Measurements from ENCODE around the gene ISLR. TPM values are rescaled to one million over a fixed set of nuclear protein-coding genes. Genes with fewer than 3 reads are reported as not detected.

The ISLR gene
- total RNA-seq, 1 experiment from 2014 or later, result 0.11 TPM

GRCh38 chr15:74196175-74196574 lies 22.7 kb downstream of the ISLR start:
- H2BK15ac ChIP-seq (ENCODE audit: low read depth, low read length), result no peak overlapping the region
- H3K79me2 ChIP-seq (ENCODE audit: insufficient read depth, low read length), result no peaks in the 10 kb centered on the region
- no peak overlapping the region for H2BK120ac ChIP-seq (ENCODE audit: low read depth, low read length, poor library complexity, severe bottlenecking)
- no peak overlapping the region for H3K27ac ChIP-seq (ENCODE audit: insufficient read length, low read depth, low read length)
- no peak overlapping the region for H3K23ac ChIP-seq (ENCODE audit: insufficient read length, low read depth, low read length)
- no peak overlapping the region for H3K14ac ChIP-seq (ENCODE audit: insufficient read depth, low read length)
- no peak overlapping the region for H2BK20ac ChIP-seq (ENCODE audit: low read depth, low read length, poor library complexity, severe bottlenecking)
- H3K4me3 Mint-ChIP-seq, result no peak overlapping the region
- no peak overlapping the region for H3K27ac Mint-ChIP-seq
- no peaks in the 10 kb centered on the region for H4K20me1 ChIP-seq (ENCODE audit: control insufficient read depth, insufficient read depth, insufficient read length)
- H4K5ac ChIP-seq (ENCODE audit: insufficient read length, low read depth, low read length), result no peak overlapping the region
- no CpG with 5 or more reads among the region's 7 CpGs for WGBS (ENCODE audit: extremely low coverage, insufficient read length, low lambda C conversion rate)
- H3K4me2 ChIP-seq (ENCODE audit: insufficient read depth, insufficient read length, low read length), result no peak overlapping the region
- H3K4me1 ChIP-seq (ENCODE audit: insufficient read depth, low read length), result peaks cover 7% of the 10 kb centered on the region; the same call in 1 of the 2 replicates
- H2BK12ac ChIP-seq (ENCODE audit: insufficient read length, low read depth, low read length), result no peak overlapping the region
- no peak overlapping the region for H3K18ac ChIP-seq (ENCODE audit: insufficient read length, low read depth, low read length)
- no peaks in the 10 kb centered on the region for H3K79me1 ChIP-seq (ENCODE audit: insufficient read depth, low read depth, low read length, poor library complexity, severe bottlenecking)
- H4K8ac ChIP-seq (replicated peaks; ENCODE audit: insufficient read length, low read depth, low read length), result no peak overlapping the region
- H4K91ac ChIP-seq (ENCODE audit: insufficient read length, low read depth, low read length), result no peak overlapping the region
- H2AK5ac ChIP-seq (ENCODE audit: insufficient read length, low read length), result no peak overlapping the region
- no peaks in the 10 kb centered on the region for H3K23me2 ChIP-seq (ENCODE audit: insufficient read length, low read depth, low read length, poor library complexity, severe bottlenecking)
- no peak overlapping the region for H3T11ph ChIP-seq (ENCODE audit: low read length)
- H2BK5ac ChIP-seq (ENCODE audit: insufficient read length, low read length), result no peak overlapping the region
- peaks cover 16% of the 10 kb centered on the region for H3K27me3 Mint-ChIP-seq (ENCODE audit: low read depth)
- no peaks in the 10 kb centered on the region for H3K9me3 ChIP-seq (ENCODE audit: control insufficient read depth, low read depth, low read length)
- no peak overlapping the region for H3K56ac ChIP-seq (ENCODE audit: insufficient read length, low read depth, low read length)
- no peak overlapping the region for H3K4ac ChIP-seq (ENCODE audit: low read depth, low read length)
- DNase-seq, result no peak
- H2AFZ ChIP-seq (ENCODE audit: low read length), result no peak overlapping the region
- no peak overlapping the region for H3K9ac ChIP-seq (ENCODE audit: extremely low read depth, insufficient read length, low read length)
- no peaks in the 10 kb centered on the region for H3K27me3 ChIP-seq (ENCODE audit: insufficient read depth, low read length)
- H3K4me1 Mint-ChIP-seq, result peaks cover 11 to 26% of the 10 kb centered on the region in 2 experiments
- peaks cover 0 to 4% (median 2%) of the 10 kb centered on the region in 3 experiments; a peak in 3 of 7 replicates for H3K36me3 Mint-ChIP-seq (ENCODE audit: insufficient read depth in 1 of 3, low read depth in 3 of 3)
- no peaks in the 10 kb centered on the region for H3K9me3 Mint-ChIP-seq
- TF ChIP-seq CTCF (conservative IDR thresholded peaks at IDR 0.05), result no peak

All from H9 (cell line).